ENCODE data around the gene TPRG1.

The TPRG1 gene

DNA sequence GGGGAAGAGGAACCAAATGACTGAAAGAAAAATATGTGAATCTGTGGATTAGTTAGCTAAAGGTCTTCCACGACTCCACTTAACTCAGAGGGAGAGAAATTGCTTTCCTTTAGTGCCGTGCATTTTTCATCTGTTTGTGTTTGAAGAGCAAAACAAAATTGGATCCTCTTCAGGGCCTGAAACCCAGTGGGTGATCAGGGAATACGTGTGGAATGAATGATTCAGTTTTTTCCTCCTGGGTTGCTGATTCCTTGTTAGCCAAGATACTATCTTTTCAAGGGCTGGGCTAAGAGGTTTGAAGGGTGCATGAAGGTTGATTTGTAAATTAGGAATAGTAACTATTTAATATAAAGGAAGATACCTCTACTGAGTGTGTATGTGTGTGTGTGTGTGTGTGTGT is 61.0 kb downstream of the TPRG1 start:
- DNase-seq (ENCODE audit: low read depth) = no peak

DNA sequence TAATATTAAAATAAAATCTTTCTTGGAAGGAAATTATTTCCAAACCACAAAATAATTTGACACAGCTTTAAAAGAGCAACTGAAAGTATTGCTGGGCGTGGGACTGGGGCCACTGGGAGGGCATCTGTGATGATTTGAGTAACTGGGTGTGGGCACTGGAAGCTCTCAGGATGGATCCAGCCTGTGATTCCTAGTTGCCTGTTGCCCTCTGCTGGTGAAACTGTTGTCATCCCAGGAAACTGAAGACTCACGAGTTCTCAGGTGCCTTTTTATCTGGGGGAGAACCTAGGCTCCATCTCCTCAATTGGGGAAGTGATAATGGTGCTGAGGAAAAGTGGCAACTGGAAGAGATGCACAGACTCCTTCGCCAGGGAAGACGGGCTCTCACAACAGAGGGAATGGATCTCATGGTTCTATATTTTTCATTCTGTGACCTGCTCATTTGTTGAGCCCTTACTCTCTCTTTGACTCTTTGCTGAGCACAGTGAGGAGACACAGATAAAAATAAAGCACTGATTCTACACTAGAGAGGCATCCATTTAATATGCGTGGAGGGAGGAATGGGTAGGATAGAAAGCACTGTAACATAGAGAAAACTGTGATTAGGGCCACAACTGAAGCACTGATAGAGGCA is 61.6 kb downstream of the TPRG1 start:
- DNase-seq (ENCODE audit: low read depth) = peak; percentile 70

DNA sequence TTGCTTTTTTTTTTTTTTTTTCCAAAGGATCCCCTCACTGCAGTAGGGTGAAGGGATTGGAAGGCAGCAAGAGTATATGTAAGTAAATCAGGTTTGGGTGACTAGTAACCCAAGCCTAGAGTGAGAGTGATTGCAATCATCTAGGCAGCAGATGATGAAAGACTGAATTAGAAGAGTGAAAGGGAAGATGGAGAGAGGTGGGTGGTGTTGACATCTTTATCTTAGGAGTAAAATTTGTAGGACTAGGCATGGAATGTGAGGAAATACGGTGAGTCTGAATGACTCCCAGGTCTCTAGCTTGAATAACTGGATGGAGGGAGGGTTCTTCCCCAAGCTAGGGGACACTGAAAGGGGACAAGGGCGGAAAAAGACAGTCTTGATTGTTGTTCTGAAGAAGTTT is 63.4 kb downstream of the TPRG1 start:
- no peak for DNase-seq (ENCODE audit: low read depth)

DNA sequence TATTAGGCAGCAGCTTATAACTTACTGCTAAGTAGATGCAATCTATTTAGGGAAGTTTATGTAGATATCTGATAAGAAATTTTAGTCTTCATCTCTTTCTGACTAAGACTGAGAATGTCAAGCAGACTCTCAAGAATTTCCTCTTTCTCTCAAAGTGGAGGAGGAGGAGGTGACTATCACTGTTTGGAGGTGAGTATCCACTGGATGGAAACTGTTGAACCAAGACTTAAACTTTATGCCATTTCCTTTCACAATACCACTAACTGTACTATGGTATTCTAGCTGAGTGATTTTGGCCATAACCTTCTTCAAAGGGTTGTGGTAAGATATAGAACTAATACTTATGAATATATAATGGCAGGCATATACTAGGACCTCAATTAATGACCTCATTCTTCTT is 64.6 kb downstream of the TPRG1 start:
- no peak for DNase-seq (ENCODE audit: low read depth)

DNA sequence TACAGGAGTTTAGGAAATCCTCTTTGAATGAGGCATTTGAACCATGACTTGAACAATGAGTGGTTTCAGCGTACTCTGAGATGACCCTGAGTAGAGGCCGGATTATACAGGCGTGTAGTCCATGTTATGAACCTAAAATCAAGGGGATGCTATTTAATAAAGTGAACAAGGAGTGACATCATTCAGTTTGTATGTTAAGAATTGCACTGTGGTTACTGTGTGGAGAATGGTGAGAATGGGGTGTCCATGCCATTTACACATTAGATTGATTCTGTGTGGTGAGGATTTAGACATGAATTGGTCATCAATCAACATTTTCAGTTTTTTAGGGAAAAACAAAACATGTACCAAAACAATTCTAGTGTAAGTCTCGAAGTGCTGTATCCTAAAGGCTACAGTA is 65.8 kb downstream of the TPRG1 start:
- peak; percentile 12 for DNase-seq (ENCODE audit: low read depth)

DNA sequence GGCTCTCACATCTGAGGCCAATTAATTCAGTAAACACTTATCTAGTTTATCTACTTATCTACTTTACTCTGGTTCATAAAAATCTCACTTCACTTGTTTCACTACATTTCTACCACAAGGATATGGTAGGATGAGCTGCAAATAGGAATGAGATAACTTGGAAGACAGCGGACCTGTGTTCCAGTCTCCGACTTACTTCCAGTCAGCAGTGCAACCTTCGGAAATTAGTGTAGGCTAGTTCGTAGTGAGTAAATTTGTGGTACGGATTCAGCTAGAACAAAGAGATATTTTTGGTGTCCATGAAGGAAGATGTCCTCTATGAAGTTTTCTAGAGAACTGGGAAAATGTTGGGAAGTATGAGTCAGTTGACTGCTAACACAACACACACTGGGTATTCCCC is 66.3 kb downstream of the TPRG1 start:
- no peak for DNase-seq (ENCODE audit: low read depth)

DNA sequence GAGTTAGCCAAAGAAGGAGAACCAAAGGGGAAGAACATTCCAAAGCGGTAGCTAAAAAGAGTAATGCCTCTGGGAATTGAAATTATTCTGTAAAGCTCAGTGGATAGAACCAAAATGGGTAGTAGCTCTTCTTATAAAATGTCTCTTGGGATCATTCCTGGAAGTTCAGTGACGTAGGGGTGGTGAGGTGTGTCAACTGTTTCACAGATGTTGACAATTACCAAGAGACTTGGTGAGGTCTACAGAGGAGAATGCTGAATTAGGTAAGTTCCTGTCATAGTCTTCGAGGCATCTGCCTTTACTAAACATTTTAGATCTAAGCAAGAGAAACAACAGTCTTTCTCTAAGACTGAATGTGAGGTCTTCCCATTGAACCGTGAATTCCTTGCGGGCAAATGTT is 67.8 kb downstream of the TPRG1 start:
- no peak for DNase-seq (ENCODE audit: low read depth)

DNA sequence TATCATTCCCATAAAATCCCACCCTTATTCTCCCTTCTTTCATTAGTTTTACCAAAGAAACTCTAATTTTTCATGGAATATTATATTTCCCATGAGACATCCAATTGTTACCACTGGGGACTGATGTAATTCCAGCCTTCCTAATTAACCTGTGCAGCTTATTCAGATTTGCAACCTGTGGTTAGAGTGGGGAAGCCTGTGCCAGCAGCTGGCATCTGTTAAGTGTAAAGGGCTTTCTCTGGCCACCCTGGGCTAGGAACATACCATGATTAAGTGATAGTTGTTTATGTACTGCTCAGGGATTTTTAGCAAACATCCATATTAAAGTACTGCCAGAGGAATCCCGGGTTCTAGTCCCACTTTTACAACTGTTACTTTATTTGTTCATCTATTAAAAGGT is 78.2 kb downstream of the TPRG1 start:
- no peak for DNase-seq (ENCODE audit: low read depth)

DNA sequence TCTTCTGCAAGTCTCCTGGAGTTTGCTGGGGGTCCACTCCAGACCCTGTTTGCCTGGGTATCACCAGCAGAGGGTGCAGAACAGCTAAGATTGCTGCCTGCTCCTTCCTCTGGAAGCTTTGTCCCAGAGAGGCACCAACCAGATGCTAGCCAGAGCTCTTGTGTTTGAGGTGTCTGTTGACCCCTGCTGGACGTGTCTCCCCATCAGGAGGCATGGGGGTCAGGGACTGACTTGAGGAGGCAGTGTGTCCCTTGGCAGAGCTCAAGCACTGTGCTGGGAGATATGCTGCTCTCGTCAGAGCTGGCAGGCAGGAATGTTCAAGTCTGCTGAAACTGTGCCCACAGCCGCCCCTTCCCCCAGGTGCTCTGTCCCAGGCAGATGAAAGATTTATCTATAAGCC is 86.5 kb downstream of the TPRG1 start:
- no peak for DNase-seq (ENCODE audit: low read depth)

DNA sequence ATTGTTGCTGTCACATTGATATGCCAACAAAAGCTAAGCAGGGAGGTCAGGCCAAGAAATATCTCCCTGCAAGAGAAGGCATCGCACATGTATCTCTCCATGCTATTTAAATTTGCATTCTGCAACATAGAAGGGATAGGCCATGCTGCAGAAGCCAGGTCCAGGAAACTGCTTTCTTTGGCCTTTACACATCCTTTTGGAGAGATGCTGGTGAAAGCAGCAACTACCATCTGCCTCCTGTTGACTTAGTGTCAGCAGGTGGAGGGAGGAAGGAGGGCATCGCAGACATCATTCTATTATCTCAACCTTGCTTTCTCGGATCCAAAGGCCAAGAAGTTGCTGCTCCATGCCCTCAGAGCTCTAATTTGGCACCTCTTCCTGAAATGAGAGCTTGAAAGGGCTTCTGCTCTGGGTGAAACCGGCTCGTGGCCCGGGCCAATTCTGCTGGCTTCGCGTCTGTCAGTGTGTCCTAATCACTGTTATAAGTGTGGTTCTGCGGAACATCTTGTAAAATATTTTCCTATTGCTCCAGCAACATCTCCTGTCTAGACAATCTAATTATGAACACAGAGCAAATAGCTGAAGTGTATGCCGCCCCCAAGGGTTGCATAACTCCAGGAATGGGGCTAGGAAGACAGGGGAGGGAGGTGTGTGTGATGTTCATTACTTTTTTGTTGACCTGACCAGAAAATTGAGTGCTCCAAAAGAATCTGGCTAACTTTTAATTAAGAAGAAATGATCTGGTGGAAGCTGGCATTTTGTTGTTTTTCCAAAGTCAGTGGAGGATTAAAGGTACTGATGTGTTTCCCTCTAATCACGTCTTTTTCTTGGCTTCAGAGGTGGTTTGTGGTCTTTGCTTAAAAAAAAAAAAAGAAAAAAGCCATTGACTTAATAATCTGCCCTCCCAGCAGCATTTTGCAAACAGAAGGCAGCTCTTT is 89.1 kb downstream of the TPRG1 start:
- no peak for DNase-seq (ENCODE audit: low read depth)

DNA sequence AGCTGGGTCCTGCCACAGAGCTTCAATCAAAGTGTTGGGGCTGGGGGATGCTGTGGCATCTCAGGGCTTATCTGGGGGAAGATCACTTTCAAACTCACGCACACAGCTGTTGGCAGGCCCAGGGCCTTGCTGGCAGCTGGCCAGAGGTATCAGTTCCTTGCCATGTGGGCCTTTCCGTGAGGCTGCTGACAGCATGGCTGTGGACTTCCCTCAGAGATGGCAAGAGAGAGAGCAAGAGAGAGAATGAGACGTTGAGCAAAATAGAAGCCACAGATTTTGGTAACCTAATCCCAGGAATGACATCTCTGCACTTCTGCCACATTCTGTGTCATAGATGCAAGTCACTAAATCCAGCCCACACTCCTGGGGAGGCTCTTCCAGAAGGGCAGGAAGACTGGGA is 91.0 kb downstream of the TPRG1 start:
- no peak for DNase-seq (ENCODE audit: low read depth)

DNA sequence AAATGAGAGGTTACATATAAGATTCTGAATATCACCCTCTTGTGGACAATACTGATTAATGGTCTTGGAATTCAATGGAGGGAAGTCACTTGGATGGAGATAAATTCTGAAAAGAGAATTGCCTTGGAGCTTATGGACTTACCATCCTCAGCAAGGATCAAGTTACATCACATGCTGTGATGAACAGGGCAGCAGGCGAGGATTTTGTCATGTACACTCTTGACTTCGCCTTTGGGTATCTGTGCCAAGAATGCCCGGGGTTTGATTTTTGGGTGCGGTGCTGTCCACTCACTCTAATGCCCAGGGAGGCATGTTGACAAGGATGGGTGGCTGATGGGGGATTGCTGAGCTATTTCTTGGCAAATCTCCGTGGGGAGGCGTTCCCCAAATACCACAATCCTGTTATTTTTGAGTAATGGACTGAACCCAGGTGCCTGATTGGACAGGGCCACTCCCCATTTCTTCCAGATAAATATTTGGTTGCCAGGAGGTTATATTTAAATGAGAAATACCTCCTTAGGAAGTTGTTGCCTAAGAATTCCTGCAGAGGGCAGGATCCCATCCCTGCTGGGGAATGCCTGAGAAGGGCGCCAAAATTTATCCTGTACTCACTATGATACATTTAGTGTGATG is 96.3 kb downstream of the TPRG1 start:
- peak; percentile 27 for DNase-seq (ENCODE audit: low read depth)

DNA sequence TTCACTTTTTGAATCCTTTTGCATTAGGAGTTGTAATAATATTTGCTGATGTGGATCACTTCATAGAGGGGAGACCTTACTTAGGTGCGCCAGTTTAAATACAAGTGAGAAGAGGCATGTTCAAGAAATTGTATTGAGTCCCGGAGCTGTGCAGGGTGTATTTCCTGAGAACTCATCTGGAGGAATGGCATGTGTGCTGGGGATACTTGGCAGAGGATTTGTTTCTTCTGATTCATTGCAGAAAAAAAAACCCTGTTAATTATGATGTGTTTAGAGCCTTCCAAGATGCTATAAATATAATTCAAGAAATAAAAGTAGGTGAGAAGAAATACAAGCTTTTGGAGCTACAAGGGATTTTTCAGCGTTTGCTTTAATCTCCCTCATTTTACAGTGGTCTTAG is 97.6 kb downstream of the TPRG1 start:
- no peak for DNase-seq (ENCODE audit: low read depth)

DNA sequence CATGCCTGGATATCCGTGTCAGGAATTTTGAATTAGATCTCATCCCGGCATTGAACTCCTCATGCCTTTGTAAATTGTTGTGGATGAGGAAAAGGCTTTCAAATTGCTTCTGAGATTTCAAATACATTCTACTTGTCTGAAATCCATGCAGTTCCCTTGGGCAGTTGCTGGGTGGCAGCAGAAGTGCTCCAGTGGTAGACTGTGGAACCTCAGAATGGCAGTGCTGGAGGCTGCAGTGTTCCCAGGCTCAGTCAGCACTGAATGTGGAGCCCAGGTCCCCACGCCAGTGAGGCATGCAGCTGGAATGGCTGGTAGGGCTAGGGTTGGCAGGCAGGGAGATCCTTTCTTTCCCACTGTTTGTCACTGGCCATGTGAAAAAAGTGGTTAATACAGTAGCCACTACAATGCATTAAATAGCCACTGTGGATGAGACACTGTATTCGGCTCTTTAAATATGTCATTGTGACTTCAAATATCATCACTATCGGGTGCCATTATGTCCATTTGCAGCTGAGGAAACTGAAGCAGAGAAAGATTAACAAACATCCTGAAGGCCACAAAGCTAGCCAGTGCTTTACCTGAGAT is 98.6 kb downstream of the TPRG1 start:
- peak; percentile 79 for DNase-seq (ENCODE audit: low read depth)

DNA sequence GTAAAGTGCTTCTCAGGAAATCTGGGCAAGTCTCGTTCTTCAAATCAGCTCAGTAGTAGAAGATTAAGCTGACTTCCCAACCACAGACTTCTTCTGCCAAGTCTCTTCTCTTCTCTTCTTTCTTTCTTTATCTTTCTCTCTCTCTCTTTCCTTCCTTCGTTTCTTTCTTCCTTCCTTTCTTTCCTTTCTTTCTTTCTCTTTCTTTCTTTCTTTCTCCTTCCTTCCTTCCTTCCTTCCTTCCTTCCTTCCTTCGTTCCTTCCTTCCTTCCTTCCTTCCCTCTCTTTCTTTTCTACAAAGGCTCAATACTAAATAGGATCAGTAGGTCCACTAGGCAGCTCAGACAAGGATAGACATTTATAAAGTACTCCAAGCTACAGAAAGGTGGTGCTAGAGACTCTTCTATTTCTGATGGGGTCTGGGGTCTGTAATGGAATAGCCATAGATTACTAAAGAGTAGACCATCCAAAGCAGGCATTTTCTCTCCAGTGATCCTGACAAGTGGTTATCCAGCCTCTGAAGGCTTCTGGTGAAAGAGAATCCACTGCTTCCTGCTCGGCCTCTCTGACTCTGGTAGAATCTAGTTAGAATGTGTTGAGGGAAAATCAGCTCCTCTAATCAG is 100.8 kb downstream of the TPRG1 start:
- DNase-seq (ENCODE audit: low read depth) = no peak

DNA sequence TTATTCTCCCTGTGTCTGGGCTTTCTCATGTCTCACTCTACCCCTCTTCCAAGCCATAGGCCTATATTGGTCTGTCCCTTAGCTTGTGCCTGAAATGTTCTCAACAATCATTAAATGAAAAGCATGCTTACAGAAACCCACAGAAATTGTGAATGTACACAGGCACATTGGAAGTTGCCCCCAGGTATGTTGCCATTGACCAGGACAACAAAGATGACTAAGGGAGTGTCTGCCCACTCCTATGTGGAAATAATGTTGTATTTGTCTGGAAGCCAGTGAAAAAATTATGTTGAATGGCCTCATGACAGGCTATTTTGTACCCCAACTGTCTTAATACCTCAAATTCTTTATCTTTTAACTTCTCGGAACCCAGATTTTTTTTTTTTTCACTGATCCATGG is 102.0 kb downstream of the TPRG1 start:
- DNase-seq (ENCODE audit: low read depth) = no peak

DNA sequence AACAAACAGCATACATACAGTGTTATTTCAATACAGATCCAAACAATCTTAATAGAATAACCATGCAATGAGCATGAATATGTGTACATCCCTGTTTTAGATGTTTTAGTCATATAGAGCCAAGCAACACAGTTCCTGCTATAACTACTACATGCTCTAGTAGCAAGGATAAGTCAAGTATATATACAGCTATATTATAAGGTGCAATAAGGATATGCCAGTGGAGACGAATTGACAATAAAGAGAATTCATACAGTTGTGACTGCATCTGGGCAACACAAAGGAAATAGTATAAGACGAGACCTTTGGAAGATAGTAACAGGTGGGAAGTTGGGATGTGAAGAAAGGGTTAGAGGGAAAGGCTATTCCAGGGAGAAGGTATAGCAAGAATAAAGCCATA is 103.4 kb downstream of the TPRG1 start:
- DNase-seq (ENCODE audit: low read depth) = no peak

DNA sequence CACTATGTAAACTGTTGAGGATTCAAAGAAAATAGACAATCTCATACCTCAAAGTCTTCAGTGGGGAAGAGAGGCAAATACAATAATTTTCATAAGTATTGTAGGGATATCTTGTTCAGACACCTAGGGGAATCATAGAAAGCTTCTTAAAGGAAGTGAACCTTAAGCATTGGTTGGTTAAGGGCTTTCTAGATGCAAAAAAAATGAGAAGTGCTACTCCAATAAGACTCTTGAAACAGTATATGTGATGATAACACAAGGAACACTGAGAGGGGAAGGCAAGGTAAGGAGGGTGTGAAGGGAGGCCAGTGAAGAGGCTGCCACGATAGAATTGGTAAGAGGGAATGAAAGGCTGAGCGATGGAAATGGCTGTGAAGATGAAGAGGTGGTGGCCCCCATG is 104.1 kb downstream of the TPRG1 start:
- no peak for DNase-seq (ENCODE audit: low read depth)

DNA sequence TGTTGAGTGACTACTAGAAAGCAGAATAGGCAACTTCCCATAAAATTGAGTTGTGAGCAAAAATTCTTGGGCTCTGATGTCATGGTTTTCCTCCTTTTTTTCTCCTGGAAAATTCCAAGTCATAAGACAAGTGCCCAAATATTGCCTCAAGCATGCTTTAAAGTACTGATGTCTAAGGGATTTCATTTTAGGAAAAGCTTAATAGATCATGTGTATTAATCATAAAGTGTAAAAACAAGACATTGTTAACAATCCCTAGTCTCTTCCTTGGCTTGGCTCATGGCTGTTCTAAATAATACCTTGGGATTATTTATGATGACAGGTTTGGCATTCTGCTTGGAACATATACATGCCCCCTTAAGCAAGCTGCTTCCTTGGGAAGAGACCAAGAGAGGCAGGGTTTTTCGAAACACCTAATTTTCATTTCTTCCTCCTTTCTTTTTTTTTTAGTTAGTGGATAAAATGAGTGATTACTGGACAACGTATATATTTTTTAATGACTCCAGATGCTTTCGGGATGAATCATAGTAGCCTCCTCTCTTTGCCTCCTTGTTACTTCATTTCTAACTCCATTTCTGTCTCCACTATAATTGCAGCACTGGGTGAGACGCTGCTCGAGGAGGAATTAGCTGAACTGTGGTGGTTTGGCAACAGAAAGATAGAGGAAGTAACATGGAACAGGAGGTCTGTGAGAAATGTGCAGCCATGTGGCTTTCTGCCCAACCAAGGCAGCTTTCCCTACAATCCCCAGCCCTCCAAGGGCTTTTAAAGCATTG is 104.9 kb downstream of the TPRG1 start:
- DNase-seq (ENCODE audit: low read depth) = peak; percentile 74

DNA sequence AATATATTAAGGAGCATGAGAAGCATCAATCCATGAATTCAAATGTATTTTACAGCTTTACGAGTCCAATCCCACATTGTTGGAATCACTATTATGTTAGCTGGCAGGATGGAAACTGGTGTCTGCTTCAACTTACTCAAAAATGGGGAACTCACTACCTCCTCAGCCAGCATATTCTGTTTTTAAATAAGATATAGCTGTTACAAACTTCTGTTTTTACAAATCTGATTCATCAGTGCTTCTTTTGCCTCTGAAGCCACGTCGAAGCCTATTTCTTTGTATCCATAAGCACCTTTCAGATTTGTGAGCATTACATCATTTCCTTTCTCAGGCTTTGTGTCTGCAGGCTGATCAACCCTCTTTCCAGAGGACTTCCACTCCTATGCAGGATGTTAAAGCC is 105.9 kb downstream of the TPRG1 start:
- DNase-seq (ENCODE audit: low read depth) = no peak

DNA sequence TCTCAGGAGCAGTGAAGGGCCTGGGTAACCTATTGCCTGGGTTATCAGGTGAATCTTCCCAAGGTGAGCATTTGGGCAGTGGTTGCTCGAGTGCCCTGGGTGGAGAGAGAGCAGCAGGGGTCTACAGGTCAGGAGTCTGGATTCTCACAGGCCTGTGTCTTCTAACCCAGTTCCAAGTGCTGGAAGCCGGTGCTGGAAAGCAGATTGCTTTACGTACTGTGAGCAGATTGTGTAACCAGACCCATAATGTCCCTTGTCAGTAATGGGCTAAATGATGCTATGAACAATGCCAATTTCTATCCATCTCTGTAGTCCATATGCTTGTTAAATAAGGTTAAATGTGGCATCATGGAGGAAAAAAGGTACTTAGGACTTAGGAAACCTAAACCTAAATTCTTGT is 106.5 kb downstream of the TPRG1 start:
- no peak for DNase-seq (ENCODE audit: low read depth)

DNA sequence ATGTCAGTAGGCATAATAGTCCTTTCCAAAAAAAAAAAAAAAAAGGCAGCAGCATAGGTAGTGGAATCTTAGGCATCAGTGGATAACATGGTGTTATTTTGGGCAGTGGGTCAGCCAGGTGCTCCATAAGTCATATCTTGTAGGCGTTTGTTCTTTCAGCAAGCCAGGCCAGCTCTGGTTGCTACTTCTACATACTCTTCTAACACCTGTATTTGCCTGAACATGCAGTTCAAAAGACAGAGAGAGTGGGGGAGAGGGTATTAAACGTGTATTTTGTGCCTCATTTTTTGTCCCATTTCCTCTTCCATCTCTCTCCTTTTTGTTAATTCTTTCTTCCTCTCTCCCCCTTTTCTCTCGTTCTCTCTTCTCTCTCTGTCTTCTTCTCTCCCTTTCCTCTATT is 110.4 kb downstream of the TPRG1 start:
- DNase-seq (ENCODE audit: low read depth) = no peak

Measured in iris pigment epithelial cell (primary cell).